IMR-90 (cell line): ENCODE results near the gene STX1B. TPM values are rescaled to one million over a fixed set of nuclear protein-coding genes. Genes with fewer than 3 reads are reported as not detected.

Source experiments
- ATAC-seq: fragments of 200-7000 bp; cut with Tn5 transposase; 2 replicates; pipeline ENCODE4 v1.9.1; 2020; ENCODE audit warnings: low read depth, mild to moderate bottlenecking, moderate library complexity
- BruUV-seq: library from RNA; stranded (reverse); fragments of 400-500 nt; replicated peaks from 2 replicates; lab custom pipeline; 2021; lab: Mats Ljungman, UMichigan
- CTCF ChIA-PET: fragments of 300-600 bp; formaldehyde crosslinking; extraction: SDS; loops from one replicate; lab custom pipeline; 2021; ENCODE audit warnings: antibody characterized with exemption; lab: Yijun Ruan, JAX
- POLR2A ChIA-PET: fragments of 300-600 bp; sonication (Branson Sonifier 250); formaldehyde crosslinking; loops from one replicate; lab custom pipeline; 2022; ENCODE audit warnings: antibody characterized with exemption; ENCODE audit not compliant: unreplicated experiment; lab: Charles Lee
- DNase-seq: peaks from one replicate; pipeline ENCODE4 v3.0.0; 2013
- H2AFZ ChIP-seq: replicated peaks from 2 replicates; pipeline ENCODE3; 2013; ENCODE audit warnings: low read length, mild to moderate bottlenecking; ENCODE audit not compliant: poor library complexity
- H2AK5ac ChIP-seq: 2 replicates; pipeline ENCODE4 v1.6.1; 2013; ENCODE audit warnings: low read depth, low read length, inconsistent platforms
- H2AK9ac ChIP-seq: replicated peaks from 2 replicates; pipeline ENCODE3; 2013; ENCODE audit warnings: mild to moderate bottlenecking, low read depth, low read length, moderate library complexity; ENCODE audit not compliant: poor library complexity
- H2BK120ac ChIP-seq: 2 replicates; pipeline ENCODE4 v1.6.1; 2013; ENCODE audit warnings: low read depth, low read length, inconsistent platforms
- H2BK15ac ChIP-seq: 3 replicates; pipeline ENCODE4 v1.6.1; 2013; ENCODE audit warnings: low read depth, low read length, inconsistent platforms
- H2BK20ac ChIP-seq: 2 replicates; pipeline ENCODE4 v1.6.1; 2013; ENCODE audit warnings: low read depth, mild to moderate bottlenecking, inconsistent platforms, low read length, moderate library complexity
- H2BK5ac ChIP-seq: 2 replicates; pipeline ENCODE4 v1.6.1; 2013; ENCODE audit warnings: mild to moderate bottlenecking, low read depth, low read length, inconsistent platforms; ENCODE audit not compliant: poor library complexity, severe bottlenecking
- H3K14ac ChIP-seq: replicated peaks from 2 replicates; pipeline ENCODE4 v1.6.1; 2013; ENCODE audit warnings: low read depth, low read length, inconsistent platforms
- H3K18ac ChIP-seq: 2 replicates; pipeline ENCODE4 v1.6.1; 2013; ENCODE audit warnings: low read depth, low read length, control low read depth
- H3K23ac ChIP-seq: 2 replicates; pipeline ENCODE4 v1.6.1; 2013; ENCODE audit warnings: low read depth, low read length, inconsistent platforms
- H3K27ac ChIP-seq: 2 replicates; pipeline ENCODE4 v1.5.1; 2013; ENCODE audit warnings: mild to moderate bottlenecking, control low read depth, low read length; ENCODE audit not compliant: insufficient read depth
- H3K27me3 ChIP-seq: 2 replicates; pipeline ENCODE4 v1.6.1; 2013; ENCODE audit warnings: low read length; ENCODE audit not compliant: control insufficient read depth, insufficient read depth
- H3K36me3 ChIP-seq: 2 replicates; pipeline ENCODE4 v1.6.1; 2013; ENCODE audit warnings: low read length, mixed read lengths; ENCODE audit not compliant: control insufficient read depth, insufficient read depth
- H3K4ac ChIP-seq: 2 replicates; pipeline ENCODE4 v1.6.1; 2013; ENCODE audit warnings: low read depth, low read length, inconsistent platforms
- H3K4me1 ChIP-seq: 2 replicates; pipeline ENCODE4 v1.6.1; 2013; ENCODE audit warnings: low read length, mixed read lengths; ENCODE audit not compliant: control insufficient read depth, insufficient read depth
- H3K4me2 ChIP-seq: 2 replicates; pipeline ENCODE4 v1.6.1; 2013; ENCODE audit warnings: low read depth, mild to moderate bottlenecking, control low read depth, low read length, moderate library complexity
- H3K4me3 ChIP-seq: 2 replicates; pipeline ENCODE4 v1.5.1; 2013; ENCODE audit warnings: low read depth, mild to moderate bottlenecking, control low read depth, low read length, moderate library complexity; ENCODE audit not compliant: insufficient read depth
- H3K56ac ChIP-seq: 2 replicates; pipeline ENCODE4 v1.6.1; 2013; ENCODE audit warnings: low read length, inconsistent platforms; ENCODE audit not compliant: insufficient read depth; ENCODE audit errors: extremely low read depth
- H3K79me1 ChIP-seq, 2 experiments: 2 replicates each; pipeline ENCODE4 v1.6.1; 2013; ENCODE audit warnings: low read length in 2 of 2, inconsistent platforms in 1 of 2, low read depth in 1 of 2
- H3K9ac ChIP-seq: 2 replicates; pipeline ENCODE4 v1.6.1; 2013; ENCODE audit warnings: low read depth, low read length, control low read depth
- H3K9me1 ChIP-seq: 2 replicates; pipeline ENCODE4 v1.6.1; 2013; ENCODE audit warnings: low read length, inconsistent platforms; ENCODE audit not compliant: insufficient read depth
- H3K9me3 ChIP-seq: 2 replicates; pipeline ENCODE4 v1.6.1; 2013; ENCODE audit warnings: low read length; ENCODE audit not compliant: control insufficient read depth, insufficient read depth
- H4K20me1 ChIP-seq: 2 replicates; pipeline ENCODE4 v1.6.1; 2013; ENCODE audit warnings: low read length, inconsistent platforms; ENCODE audit not compliant: insufficient read depth
- H4K5ac ChIP-seq: 2 replicates; pipeline ENCODE4 v1.6.1; 2013; ENCODE audit warnings: mild to moderate bottlenecking, low read depth, low read length, control low read depth
- H4K8ac ChIP-seq, 2 experiments: 2 replicates each; pipeline ENCODE4 v1.6.1; 2013; ENCODE audit warnings: low read depth in 2 of 2, low read length in 2 of 2, control low read depth in 1 of 2, inconsistent platforms in 1 of 2
- H4K91ac ChIP-seq: 2 replicates; pipeline ENCODE4 v1.6.1; 2013; ENCODE audit warnings: low read depth, low read length, inconsistent platforms; ENCODE audit not compliant: insufficient read depth
- CEBPB ChIP-seq: IDR thresholded peaks from 2 replicates; pipeline ENCODE4 v1.6.1; 2012; ENCODE audit warnings: low read depth, low read length, improper control_type of control experiment
- MAZ ChIP-seq: IDR thresholded peaks from 2 replicates; pipeline ENCODE4 v1.6.1; 2012; ENCODE audit warnings: low read depth, mild to moderate bottlenecking, low read length, improper control_type of control experiment, moderate library complexity, borderline replicate concordance
- WGBS, 2 experiments: methylation state at CpG; one replicate each; pipeline versions ENCODE4 v1.1.5 to v1.1.7; 2013; ENCODE audit warnings: missing lambda C conversion rate in 2 of 2; ENCODE audit not compliant: insufficient read length in 1 of 2; ENCODE audit errors: extremely low coverage in 2 of 2; 5-methylcytosine and 5-hydroxymethylcytosine counted together
- dilution Hi-C: fragments of 300-500 bp; cut with HindIII; formaldehyde crosslinking; loops from one replicate; pipeline ENCODE4 v1.14.3; 2018; ENCODE audit warnings: low sequenced_read_pairs; ENCODE audit not compliant: unreplicated experiment
- in situ Hi-C: fragments of 300-500 bp; cut with MboI; formaldehyde crosslinking; loops from 3 replicates; pipeline ENCODE4 v1.14.3; 2019; ENCODE audit warnings: low sequenced_read_pairs, inconsistent platforms, mixed read lengths
- intact Hi-C: fragments of 100-400 bp; cut with micrococcal nuclease; formaldehyde crosslinking; loops from 2 replicates; pipeline ENCODE4 v1.10.0; 2022
- polyA plus RNA-seq, 3 experiments: library from polyadenylated mRNA; depleted of rRNA; stranded (reverse); fragments of >200 nt; gene quantifications; 2 replicates each; pipeline ENCODE4 v1.2.3, GENCODE V29; 2012; ENCODE audit warnings: low replicate concordance in 1 of 3
- total RNA-seq: library from RNA; depleted of rRNA; stranded (reverse); fragments of >200 nt; gene quantifications from 2 replicates; pipeline ENCODE4 v1.2.3, GENCODE V29; 2012

STX1B gene
- total and polyA plus RNA-seq, 2 of the 4 experiments (the other 2 are of a cell fraction): 3.9 to 14.9 TPM

- Histone ChIP-seq H3K18ac (peak within 1 kb of the TSS; percentile 66), H3K27ac (peak within 1 kb of the TSS; percentile 95), H3K9me3 (no peaks in the 10 kb centered on the region), H3K23ac (peak within 1 kb of the TSS; percentile 94; the same call in 1 of the 2 replicates), H4K91ac (peak within 1 kb of the TSS; percentile 92), H3K4me3 (peak within 1 kb of the TSS; percentile 61), H3K4ac (peak within 1 kb of the TSS; percentile 98), H2AK5ac (peak within 1 kb of the TSS; percentile 92; the same call in 1 of the 2 replicates), H2BK120ac (peak within 1 kb of the TSS; percentile 89), H3K36me3 (peaks cover 26% of the 10 kb centered on the region), H3K56ac (peak within 1 kb of the TSS; percentile 99), H3K79me1 (peaks cover 33 to 44% of the 10 kb centered on the region in 2 experiments), H4K5ac (peak within 1 kb of the TSS; percentile 81), H2AFZ (peak within 1 kb of the TSS; percentile 99), H3K9ac (peak within 1 kb of the TSS; percentile 95), H2AK9ac (peak within 1 kb of the TSS; percentile 94), H3K9me1 (no peaks in the 10 kb centered on the region; the same call in 1 of the 2 replicates), H3K14ac (peak within 1 kb of the TSS; percentile 96), H2BK5ac (peak within 1 kb of the TSS; percentile 98), H3K27me3 (no peaks in the 10 kb centered on the region), H2BK20ac (peak within 1 kb of the TSS; percentile 6; the same call in 1 of the 2 replicates), H4K20me1 (peaks cover 12% of the 10 kb centered on the region; the same call in 1 of the 2 replicates), H3K4me2 (peak within 1 kb of the TSS; percentile 96), H2BK15ac (peak within 1 kb of the TSS; percentile 88; the same call in 1 of the 3 replicates), H4K8ac (peak within 1 kb of the TSS; percentile 95 to 98), H3K4me1 (peaks cover 6% of the 10 kb centered on the region)
- dilution Hi-C loops (no loop called here), in situ Hi-C loops (no loop called here), intact Hi-C loops (loop anchor here (1.0 to 10.0 kb wide), 3 partner anchors 117 to 907 kb away; partner anchors contain the start of genes ZNF646 and ZNF668)
- POLR2A ChIA-PET: no interaction called here
- TF ChIP-seq MAZ: peak; percentile 91
- TF ChIP-seq CEBPB: no peak
- CTCF ChIA-PET: interaction anchor here (0.6 kb wide), 1 partner anchor 510 kb away, joined by 3 read pairs; no protein-coding TSS in a partner anchor
- ATAC-seq (peak; percentile 85), DNase-seq (peak; percentile 95)
- no TSS peak for BruUV-seq
- WGBS, 2 experiments: 0% methylated on average over 34 of the region's 85 CpGs; no CpG with 5 or more reads in 1 of the 2 experiments
Measured at GRCh38 chr16:30957456-30958174, 52.8 kb downstream of the STX1B start, which contains the start of gene SETD1A. Gene SETD1A (plus strand): TSS chr16:30957754. CDS start chr16:30958732, 978 bp downstream.
